Superior temporal gyrus (tissue), 1 donor: ENCODE measurements around the gene FARP1.

Experiments
- DNase-seq: peaks from one replicate; pipeline ENCODE4 v3.0.0-alpha.2; 2016; ENCODE audit errors: extremely low spot score

FARP1 gene

GRCh38 chr13:98142380-98143156 lies at the start of gene FARP1:
FARP1 (plus strand) TSS chr13:98143094; CDS start chr13:98213243, 70,149 bp downstream.
- DNase-seq = no peak

- no peak for DNase-seq
Measured at GRCh38 chr13:98094678-98095266, 48.1 kb upstream of the FARP1 start.

GRCh38 chr13:98096059-98096458 lies 46.8 kb upstream of the FARP1 start:
- DNase-seq = no peak

GRCh38 chr13:98097749-98098148 lies 45.1 kb upstream of the FARP1 start:
- no peak for DNase-seq

GRCh38 chr13:98098516-98098915 lies 44.4 kb upstream of the FARP1 start:
- no peak for DNase-seq

GRCh38 chr13:98099627-98100026 lies 43.3 kb upstream of the FARP1 start:
- DNase-seq = no peak

- DNase-seq = no peak
Measured at GRCh38 chr13:98100481-98100880, 42.4 kb upstream of the FARP1 start.

GRCh38 chr13:98103531-98103930 lies 39.4 kb upstream of the FARP1 start:
- no peak for DNase-seq

GRCh38 chr13:98103942-98104880 lies 38.7 kb upstream of the FARP1 start:
- no peak for DNase-seq

- no peak for DNase-seq
Measured at GRCh38 chr13:98105929-98106336, 37.0 kb upstream of the FARP1 start.

- DNase-seq = no peak
Measured at GRCh38 chr13:98108341-98108740, 34.6 kb upstream of the FARP1 start.

- DNase-seq = no peak
Measured at GRCh38 chr13:98109226-98109853, 33.6 kb upstream of the FARP1 start.

- DNase-seq = no peak
Measured at GRCh38 chr13:98110749-98111148, 32.1 kb upstream of the FARP1 start.

GRCh38 chr13:98111168-98112098 lies 31.5 kb upstream of the FARP1 start:
- DNase-seq = no peak

GRCh38 chr13:98112456-98112855 lies 30.4 kb upstream of the FARP1 start:
- DNase-seq = no peak

- no peak for DNase-seq
Measured at GRCh38 chr13:98118865-98119264, 24.0 kb upstream of the FARP1 start.

GRCh38 chr13:98123176-98123575 lies 19.7 kb upstream of the FARP1 start:
- no peak for DNase-seq

GRCh38 chr13:98129059-98129746 lies 13.7 kb upstream of the FARP1 start:
- no peak for DNase-seq

GRCh38 chr13:98133946-98134345 lies 8.9 kb upstream of the FARP1 start:
- no peak for DNase-seq

GRCh38 chr13:98134901-98135300 lies 8.0 kb upstream of the FARP1 start:
- DNase-seq = no peak
